ENCODE data around the gene DIS3L2. TPM values are rescaled to one million over a fixed set of nuclear protein-coding genes. Genes with fewer than 3 reads are reported as not detected.
A peak's percentile ranks its signal among the peaks of the same experiment; 100 is the strongest.

Gene DIS3L2
- total RNA-seq, 1 donor from 2014 or later = 32.2 TPM

GRCh38 chr2:232282508-232283055 is 321.1 kb downstream of the DIS3L2 start:
- no peak for TF ChIP-seq CTCF (IDR thresholded peaks at IDR 0.05)
- no peak for TF ChIP-seq POLR2A (IDR thresholded peaks at IDR 0.05)
- no peak for TF ChIP-seq POLR2AphosphoS5 (IDR thresholded peaks at IDR 0.05; ENCODE audit: insufficient read depth in 1 of 2, low read depth in 1 of 2)
- intact Hi-C loops (cut with DNase I) = no loop called here
- Histone ChIP-seq H3K27ac (no peak overlapping the region), H3K4me1 (peaks cover 8% of the 10 kb centered on the region), H3K27me3 (no peaks in the 10 kb centered on the region), H3K9me3 (no peaks in the 10 kb centered on the region), H3K4me3 (no peak overlapping the region), H3K36me3 (no peaks in the 10 kb centered on the region)
- no peak for DNase-seq (ENCODE audit: extremely low spot score in 2 of 2)

- H3K27ac ChIP-seq = peak overlapping the region; percentile 37
- intact Hi-C loops (cut with DNase I) = no loop called here
- no peaks in the 10 kb centered on the region for H3K36me3 ChIP-seq
- H3K27me3 ChIP-seq = no peaks in the 10 kb centered on the region
- no peak overlapping the region for H3K4me3 ChIP-seq
- no peak for DNase-seq (ENCODE audit: extremely low spot score in 2 of 2)
- TF ChIP-seq CTCF (IDR thresholded peaks at IDR 0.05) (no peak), POLR2AphosphoS5 (IDR thresholded peaks at IDR 0.05; ENCODE audit: insufficient read depth in 1 of 2, low read depth in 1 of 2) (no peak), POLR2A (IDR thresholded peaks at IDR 0.05) (no peak)
- H3K9me3 ChIP-seq = no peaks in the 10 kb centered on the region
- peaks cover 8% of the 10 kb centered on the region for H3K4me1 ChIP-seq
These were observed 324.7 kb downstream of the DIS3L2 start for GRCh38 chr2:232286001-232286868.

GRCh38 chr2:232287316-232287715 is 325.8 kb downstream of the DIS3L2 start:
- no peak for DNase-seq (ENCODE audit: extremely low spot score in 2 of 2)
- no peak overlapping the region for H3K27ac ChIP-seq
- peaks cover 8% of the 10 kb centered on the region for H3K4me1 ChIP-seq
- intact Hi-C loops (cut with DNase I) = no loop called here
- H3K36me3 ChIP-seq = no peaks in the 10 kb centered on the region
- no peak for TF ChIP-seq CTCF (IDR thresholded peaks at IDR 0.05)
- H3K9me3 ChIP-seq = no peaks in the 10 kb centered on the region
- H3K4me3 ChIP-seq = no peak overlapping the region
- H3K27me3 ChIP-seq = no peaks in the 10 kb centered on the region

GRCh38 chr2:232288489-232289030 is 327.0 kb downstream of the DIS3L2 start:
- intact Hi-C loops (cut with DNase I) = no loop called here
- no peak overlapping the region for H3K27ac ChIP-seq
- H3K36me3 ChIP-seq = no peaks in the 10 kb centered on the region
- H3K4me3 ChIP-seq = no peak overlapping the region
- H3K27me3 ChIP-seq = no peaks in the 10 kb centered on the region
- H3K9me3 ChIP-seq = no peaks in the 10 kb centered on the region
- peaks cover 8% of the 10 kb centered on the region for H3K4me1 ChIP-seq
- DNase-seq (ENCODE audit: extremely low spot score in 2 of 2) = no peak
- TF ChIP-seq POLR2AphosphoS5 (IDR thresholded peaks at IDR 0.05; ENCODE audit: insufficient read depth in 1 of 2, low read depth in 1 of 2) (no peak), CTCF (IDR thresholded peaks at IDR 0.05) (no peak), POLR2A (IDR thresholded peaks at IDR 0.05) (no peak)

GRCh38 chr2:232290668-232291067 is 329.2 kb downstream of the DIS3L2 start:
- DNase-seq (ENCODE audit: extremely low spot score in 2 of 2) = no peak
- H3K27ac ChIP-seq = no peak overlapping the region
- H3K36me3 ChIP-seq = no peaks in the 10 kb centered on the region
- intact Hi-C loops (cut with DNase I) = no loop called here
- no peaks in the 10 kb centered on the region for H3K4me1 ChIP-seq
- H3K9me3 ChIP-seq = no peaks in the 10 kb centered on the region
- H3K4me3 ChIP-seq = no peak overlapping the region
- no peaks in the 10 kb centered on the region for H3K27me3 ChIP-seq
- TF ChIP-seq POLR2A (IDR thresholded peaks at IDR 0.05) (no peak), POLR2AphosphoS5 (IDR thresholded peaks at IDR 0.05; ENCODE audit: insufficient read depth in 1 of 2, low read depth in 1 of 2) (no peak), CTCF (IDR thresholded peaks at IDR 0.05) (no peak)
